NOMO-1 (cell line): ENCODE measurements around the gene TASOR.
A peak's percentile ranks its signal among the peaks of the same experiment; 100 is the strongest.

Source experiments
- DNase-seq, 2 experiments: peaks; one replicate each; lab custom pipeline; 2025; ENCODE audit not compliant: unreplicated experiment in 2 of 2; lab: John Stamatoyannopoulos, UW

Gene TASOR

GRCh38 chr3:56684029-56684428 lies 964 bp upstream of the TASOR start:
- no peak for DNase-seq

- DNase-seq: peak; percentile 66 to 76
Measured at GRCh38 chr3:56682462-56683121, 473 bp downstream of the TASOR start.

- DNase-seq: no peak
Measured at GRCh38 chr3:56681984-56682461, 1.0 kb downstream of the TASOR start.

GRCh38 chr3:56680054-56680580 lies 2.9 kb downstream of the TASOR start:
- no peak for DNase-seq

- DNase-seq: no peak
Measured at GRCh38 chr3:56677286-56677685, 5.8 kb downstream of the TASOR start.

GRCh38 chr3:56673781-56674457 lies 9.1 kb downstream of the TASOR start:
- DNase-seq: peak in 1 of 2 experiments; percentile 18

- no peak for DNase-seq
Measured at GRCh38 chr3:56667973-56668579, 15.0 kb downstream of the TASOR start.

GRCh38 chr3:56664823-56665222 lies 18.2 kb downstream of the TASOR start:
- DNase-seq: no peak

GRCh38 chr3:56655709-56656108 lies 27.4 kb downstream of the TASOR start:
- no peak for DNase-seq

- DNase-seq: no peak
Measured at GRCh38 chr3:56654460-56654859, 28.6 kb downstream of the TASOR start.

- no peak for DNase-seq
Measured at GRCh38 chr3:56645407-56645806, 37.7 kb downstream of the TASOR start.

GRCh38 chr3:56633602-56634535 lies 49.2 kb downstream of the TASOR start:
- DNase-seq: no peak
